GM12878 (cell line): ENCODE results near the gene HYAL1.

Source experiments
- CHD1 ChIP-seq: IDR thresholded peaks from 2 replicates; pipeline ENCODE4 v1.6.1; 2012; ENCODE audit warnings: low read depth, low read length, improper control_type of control experiment
- CREB1 ChIP-seq: IDR thresholded peaks from 2 replicates; pipeline ENCODE4 v1.6.1; 2012; ENCODE audit warnings: low read depth, mild to moderate bottlenecking, inconsistent platforms
- CTCF ChIP-seq, 3 experiments: IDR thresholded peaks in 2 of 3; conservative IDR thresholded peaks in 1 of 3; 2 replicates each; pipeline ENCODE4 v1.5.1; 2011; ENCODE audit warnings: low read depth in 3 of 3, low read length in 3 of 3, mild to moderate bottlenecking in 3 of 3, control low read depth in 2 of 3, moderate library complexity in 2 of 3, inconsistent platforms in 1 of 3, mixed read lengths in 1 of 3; ENCODE audit not compliant: control insufficient read depth in 2 of 3, insufficient read depth in 1 of 3; ENCODE audit errors: extremely low read depth in 1 of 3
- SMC3 ChIP-seq: IDR thresholded peaks from 2 replicates; pipeline ENCODE4 v1.6.1; 2011; ENCODE audit warnings: low read length, improper control_type of control experiment, borderline replicate concordance
- ZNF274 ChIP-seq: IDR thresholded peaks from one replicate; pipeline ENCODE4 v1.8.0; 2011; ENCODE audit not compliant: insufficient read length, insufficient read depth
- TF ChIP-seq, protein P1 (sequence below): IDR thresholded peaks from 2 replicates; pipeline ENCODE4 v1.6.1; 2011; ENCODE audit warnings: low read depth, low read length, improper control_type of control experiment, borderline replicate concordance
- TF ChIP-seq, protein P2 (sequence below): IDR thresholded peaks from 2 replicates; pipeline ENCODE4 v1.6.1; 2011; ENCODE audit warnings: low read depth, mild to moderate bottlenecking, low read length, moderate library complexity, borderline replicate concordance; ENCODE audit errors: extremely low read depth
- TF ChIP-seq, protein P3 (sequence below): IDR thresholded peaks from 2 replicates; pipeline ENCODE4 v1.6.1; 2012; ENCODE audit warnings: low read length, inconsistent platforms

GRCh38 chr3:50262778-50263177 lies 40.6 kb downstream of the HYAL1 start:
- TF ChIP-seq SMC3, result no peak
- TF ChIP-seq, protein P1, sequence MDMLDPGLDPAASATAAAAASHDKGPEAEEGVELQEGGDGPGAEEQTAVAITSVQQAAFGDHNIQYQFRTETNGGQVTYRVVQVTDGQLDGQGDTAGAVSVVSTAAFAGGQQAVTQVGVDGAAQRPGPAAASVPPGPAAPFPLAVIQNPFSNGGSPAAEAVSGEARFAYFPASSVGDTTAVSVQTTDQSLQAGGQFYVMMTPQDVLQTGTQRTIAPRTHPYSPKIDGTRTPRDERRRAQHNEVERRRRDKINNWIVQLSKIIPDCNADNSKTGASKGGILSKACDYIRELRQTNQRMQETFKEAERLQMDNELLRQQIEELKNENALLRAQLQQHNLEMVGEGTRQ, result no peak
- no peak for TF ChIP-seq CTCF (IDR thresholded peaks at IDR 0.05 in 2 of 3, conservative IDR thresholded peaks at IDR 0.05 in 1 of 3; ENCODE audit: control insufficient read depth in 2 of 3, extremely low read depth in 1 of 3, insufficient read depth in 1 of 3, low read depth in 3 of 3, low read length in 3 of 3)
- TF ChIP-seq, protein P2, sequence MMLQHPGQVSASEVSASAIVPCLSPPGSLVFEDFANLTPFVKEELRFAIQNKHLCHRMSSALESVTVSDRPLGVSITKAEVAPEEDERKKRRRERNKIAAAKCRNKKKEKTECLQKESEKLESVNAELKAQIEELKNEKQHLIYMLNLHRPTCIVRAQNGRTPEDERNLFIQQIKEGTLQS, result no peak
- TF ChIP-seq, protein P3, sequence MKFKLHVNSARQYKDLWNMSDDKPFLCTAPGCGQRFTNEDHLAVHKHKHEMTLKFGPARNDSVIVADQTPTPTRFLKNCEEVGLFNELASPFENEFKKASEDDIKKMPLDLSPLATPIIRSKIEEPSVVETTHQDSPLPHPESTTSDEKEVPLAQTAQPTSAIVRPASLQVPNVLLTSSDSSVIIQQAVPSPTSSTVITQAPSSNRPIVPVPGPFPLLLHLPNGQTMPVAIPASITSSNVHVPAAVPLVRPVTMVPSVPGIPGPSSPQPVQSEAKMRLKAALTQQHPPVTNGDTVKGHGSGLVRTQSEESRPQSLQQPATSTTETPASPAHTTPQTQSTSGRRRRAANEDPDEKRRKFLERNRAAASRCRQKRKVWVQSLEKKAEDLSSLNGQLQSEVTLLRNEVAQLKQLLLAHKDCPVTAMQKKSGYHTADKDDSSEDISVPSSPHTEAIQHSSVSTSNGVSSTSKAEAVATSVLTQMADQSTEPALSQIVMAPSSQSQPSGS, result no peak
- TF ChIP-seq ZNF274, result no peak
- no peak for TF ChIP-seq CREB1
- TF ChIP-seq CHD1, result no peak
